Placental pericyte (primary cell): Measurements from ENCODE around the gene AQP9. TPM values are rescaled to one million over a fixed set of nuclear protein-coding genes. Genes with fewer than 3 reads are reported as not detected.

Experiments used
- small RNA-seq: library from RNA; depleted of rRNA; stranded (forward); fragments of <200 nt; gene quantifications from one replicate; pipeline ENCODE3, GENCODE V24; 2012; ENCODE audit warnings: low replicate concordance
- total RNA-seq: library from RNA; depleted of rRNA; stranded (reverse); fragments of >200 nt; gene quantifications from 2 replicates; pipeline ENCODE4 v1.2.3, GENCODE V29; 2012

Gene AQP9
- under 0.01 and 0.14 TPM in 2 replicates for total RNA-seq

DNA sequence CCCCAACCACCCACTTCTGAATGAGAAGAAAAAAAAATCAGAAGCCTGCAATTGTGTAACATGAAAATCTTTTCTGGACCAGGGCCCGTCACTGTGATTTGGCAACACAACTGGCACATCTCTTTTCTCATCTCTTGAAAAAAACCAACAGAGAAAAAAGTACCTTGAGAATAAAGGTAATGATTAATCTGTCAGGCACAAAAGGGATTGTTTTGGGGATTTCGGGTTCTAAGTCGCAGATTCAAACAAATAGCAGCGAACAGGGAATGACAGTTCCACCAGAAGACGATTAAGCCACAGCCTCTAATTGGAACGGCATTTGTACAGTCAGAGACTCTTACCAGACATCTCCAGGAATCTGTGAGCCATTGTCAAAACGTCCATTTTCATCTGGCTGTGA is at the start of gene AQP9:
Gene AQP9 (plus strand): TSS at position 276 of the 400 bp plus-strand sequence. CDS start 185 bp downstream, outside the sequence.

Small RNA genes within 50 kb of the gene (small RNA-seq; reads per million reads assigned to genes)
- gene MTCO3P23, result not detected

Other genes with a start within 250 kb of the AQP9 start
- 0.86 and 2.0 TPM in 2 replicates for gene ALDH1A2, start 72.7 kb upstream of the AQP9 start, total RNA-seq